Measurements from ENCODE around the gene LRRC7. TPM values are rescaled to one million over a fixed set of nuclear protein-coding genes. Genes with fewer than 3 reads are reported as not detected.
A peak's percentile ranks its signal among the peaks of the same experiment; 100 is the strongest.

LRRC7 gene
- total RNA-seq, 1 donor from 2014 or later = not detected

DNA sequence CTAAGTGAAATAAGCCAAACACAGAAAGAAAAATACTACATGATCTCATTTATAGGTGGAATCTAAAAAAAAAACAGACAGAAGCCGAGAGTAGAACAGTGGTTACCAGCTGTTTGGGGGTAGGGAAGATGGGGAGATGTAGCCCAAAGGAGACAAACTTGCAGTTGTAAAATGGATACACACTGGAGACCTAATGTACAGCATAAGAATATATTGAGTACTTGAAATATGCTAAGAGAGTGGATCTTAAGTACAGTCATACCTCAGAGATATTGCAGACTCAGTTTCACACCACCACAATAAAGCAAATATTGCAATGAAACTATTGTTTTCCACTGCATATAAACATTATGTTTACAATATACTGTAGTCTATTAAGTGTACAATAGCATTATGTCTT, 320.9 kb downstream of the LRRC7 start:
- FAIRE-seq = no peak
- DNase-seq (ENCODE audit: low read depth) = no peak
- TF ChIP-seq, protein P1, sequence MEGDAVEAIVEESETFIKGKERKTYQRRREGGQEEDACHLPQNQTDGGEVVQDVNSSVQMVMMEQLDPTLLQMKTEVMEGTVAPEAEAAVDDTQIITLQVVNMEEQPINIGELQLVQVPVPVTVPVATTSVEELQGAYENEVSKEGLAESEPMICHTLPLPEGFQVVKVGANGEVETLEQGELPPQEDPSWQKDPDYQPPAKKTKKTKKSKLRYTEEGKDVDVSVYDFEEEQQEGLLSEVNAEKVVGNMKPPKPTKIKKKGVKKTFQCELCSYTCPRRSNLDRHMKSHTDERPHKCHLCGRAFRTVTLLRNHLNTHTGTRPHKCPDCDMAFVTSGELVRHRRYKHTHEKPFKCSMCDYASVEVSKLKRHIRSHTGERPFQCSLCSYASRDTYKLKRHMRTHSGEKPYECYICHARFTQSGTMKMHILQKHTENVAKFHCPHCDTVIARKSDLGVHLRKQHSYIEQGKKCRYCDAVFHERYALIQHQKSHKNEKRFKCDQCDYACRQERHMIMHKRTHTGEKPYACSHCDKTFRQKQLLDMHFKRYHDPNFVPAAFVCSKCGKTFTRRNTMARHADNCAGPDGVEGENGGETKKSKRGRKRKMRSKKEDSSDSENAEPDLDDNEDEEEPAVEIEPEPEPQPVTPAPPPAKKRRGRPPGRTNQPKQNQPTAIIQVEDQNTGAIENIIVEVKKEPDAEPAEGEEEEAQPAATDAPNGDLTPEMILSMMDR (IDR thresholded peaks at IDR 0.05; ENCODE audit: insufficient read depth, low read length, severe bottlenecking) = no peak
- H3K4me3 ChIP-seq (ENCODE audit: low read depth, low read length) = no peak overlapping the region
- H3K36me3 ChIP-seq (ENCODE audit: control insufficient read depth, insufficient read depth, low read length) = no peaks in the 10 kb centered on the region
- no peaks in the 10 kb centered on the region for H3K27me3 ChIP-seq (ENCODE audit: control insufficient read depth, insufficient read depth, low read length)

DNA sequence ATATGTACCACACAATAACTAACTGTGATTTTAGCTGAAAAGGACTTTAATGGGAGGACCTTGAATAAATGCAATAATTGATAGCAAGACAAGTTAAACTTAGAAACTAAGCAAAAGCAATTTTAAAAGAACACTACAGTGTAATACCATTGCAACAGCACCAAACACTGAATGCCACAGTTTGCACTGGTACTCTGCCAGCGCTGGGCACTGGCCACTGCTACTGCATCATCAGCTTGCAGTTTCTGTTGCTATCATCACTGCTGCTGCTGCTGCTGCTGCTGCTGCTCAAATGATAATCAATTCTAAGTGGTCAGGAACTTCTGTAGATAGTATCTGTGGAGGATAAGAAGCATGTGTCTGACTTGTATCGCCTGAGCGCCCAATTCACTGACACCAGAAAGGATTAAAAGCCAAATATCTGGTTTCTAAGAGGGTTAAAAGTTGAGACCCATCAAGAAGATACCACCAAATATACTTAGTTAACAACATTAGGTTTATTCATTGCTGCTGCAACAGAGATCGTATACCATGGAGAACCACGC, 330.8 kb downstream of the LRRC7 start:
- TF ChIP-seq, protein P1 (IDR thresholded peaks at IDR 0.05; ENCODE audit: insufficient read depth, low read length, severe bottlenecking) = no peak
- Histone ChIP-seq H3K27me3 (ENCODE audit: control insufficient read depth, insufficient read depth, low read length) (no peaks in the 10 kb centered on the region), H3K36me3 (ENCODE audit: control insufficient read depth, insufficient read depth, low read length) (no peaks in the 10 kb centered on the region), H3K4me3 (ENCODE audit: low read depth, low read length) (no peak overlapping the region)
- FAIRE-seq = no peak
- DNase-seq (ENCODE audit: low read depth) = no peak

DNA sequence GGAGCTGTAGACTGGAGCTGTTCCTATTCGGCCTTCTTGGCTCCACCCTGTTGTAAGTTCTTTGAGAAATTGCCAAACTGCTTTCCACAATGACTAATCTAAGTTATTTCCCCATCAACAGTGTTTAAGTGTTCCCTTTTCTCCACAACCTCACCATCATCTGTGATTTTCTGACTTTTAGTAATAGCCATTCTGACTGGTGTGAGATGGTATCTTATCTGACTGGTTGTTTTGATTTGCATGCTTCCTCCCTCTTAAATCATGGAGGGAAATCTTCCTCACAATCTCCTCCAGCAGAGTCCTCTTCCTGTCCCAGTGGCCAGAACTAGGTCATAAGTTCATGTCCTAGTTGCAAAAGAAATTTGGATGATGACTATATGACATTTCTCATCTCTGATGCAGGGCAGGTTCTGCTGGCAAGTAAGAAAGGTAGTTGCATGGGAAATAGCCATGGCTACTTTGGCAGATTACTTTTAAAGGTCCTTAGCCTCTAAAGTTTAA, 343.6 kb downstream of the LRRC7 start:
- TF ChIP-seq, protein P1 (IDR thresholded peaks at IDR 0.05; ENCODE audit: insufficient read depth, low read length, severe bottlenecking) = no peak
- Histone ChIP-seq H3K36me3 (ENCODE audit: control insufficient read depth, insufficient read depth, low read length) (no peaks in the 10 kb centered on the region), H3K27me3 (ENCODE audit: control insufficient read depth, insufficient read depth, low read length) (no peaks in the 10 kb centered on the region), H3K4me3 (ENCODE audit: low read depth, low read length) (no peak overlapping the region)
- no peak for FAIRE-seq
- peak; percentile 4 for DNase-seq (ENCODE audit: low read depth)

DNA sequence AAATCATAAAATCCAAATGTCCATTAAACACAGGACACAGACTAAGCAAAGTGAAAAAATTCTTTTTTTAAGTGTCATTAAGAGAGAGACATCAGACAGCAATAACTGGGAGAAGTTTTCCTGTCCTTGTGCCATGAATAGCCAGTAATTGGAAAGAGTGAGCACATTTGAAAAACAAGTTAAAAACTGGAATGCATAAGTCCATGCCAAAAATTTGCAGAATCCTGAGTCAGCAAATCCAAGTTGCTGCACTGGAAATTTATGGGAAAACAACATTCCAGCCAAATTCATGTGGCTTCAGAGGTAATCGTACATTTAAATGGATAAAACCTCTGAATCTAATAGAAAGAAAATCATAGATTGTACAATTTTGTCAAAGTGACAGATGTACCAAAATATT, 346.3 kb downstream of the LRRC7 start:
- no peak for FAIRE-seq

DNA sequence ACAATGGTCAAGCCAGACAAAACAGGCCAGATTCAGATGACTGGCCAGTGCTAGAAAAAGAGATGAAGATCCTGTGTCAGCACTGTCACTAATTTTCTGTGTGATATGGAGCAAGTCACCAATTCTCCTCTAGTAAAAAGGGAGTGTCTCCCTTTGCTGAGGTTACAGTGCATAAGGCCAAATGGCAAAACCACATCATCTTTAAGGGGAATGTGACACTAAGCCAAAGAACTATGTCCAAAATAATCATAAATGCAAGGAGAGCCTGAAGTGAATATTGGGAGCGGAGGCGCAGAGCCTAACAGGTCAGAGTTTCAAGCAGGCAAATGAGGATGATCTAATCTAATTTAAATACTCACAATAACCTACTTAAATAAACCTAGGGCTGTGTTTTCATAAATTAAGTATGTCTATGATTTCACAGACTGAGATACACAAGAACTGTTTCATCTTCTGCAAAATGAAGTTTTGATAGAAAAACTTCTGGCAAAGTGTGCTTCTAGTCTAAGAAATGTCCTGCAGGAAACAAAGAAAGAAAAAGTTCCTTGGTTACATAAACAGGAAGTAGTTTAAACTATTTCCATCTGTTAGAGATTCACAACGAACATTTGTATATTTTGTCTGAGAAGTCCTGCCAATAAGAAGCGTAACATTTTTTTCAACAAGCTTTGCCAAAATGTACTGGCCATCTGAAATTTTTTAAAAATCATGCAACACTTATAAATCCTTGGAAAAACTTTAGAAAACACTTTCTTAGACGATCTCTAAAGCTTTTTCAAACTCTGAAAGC, 347.4 kb downstream of the LRRC7 start:
- Histone ChIP-seq H3K27me3 (ENCODE audit: control insufficient read depth, insufficient read depth, low read length) (no peaks in the 10 kb centered on the region), H3K36me3 (ENCODE audit: control insufficient read depth, insufficient read depth, low read length) (no peaks in the 10 kb centered on the region), H3K4me3 (ENCODE audit: low read depth, low read length) (no peak overlapping the region)
- DNase-seq (ENCODE audit: low read depth) = no peak
- FAIRE-seq = no peak
- TF ChIP-seq, protein P1 (IDR thresholded peaks at IDR 0.05; ENCODE audit: insufficient read depth, low read length, severe bottlenecking) = no peak

More for the DNA sequence above, 346.3 kb downstream of the LRRC7 start:
- TF ChIP-seq, protein P1 (IDR thresholded peaks at IDR 0.05; ENCODE audit: insufficient read depth, low read length, severe bottlenecking) = no peak
- DNase-seq (ENCODE audit: low read depth) = no peak
- no peak overlapping the region for H3K4me3 ChIP-seq (ENCODE audit: low read depth, low read length)
- no peaks in the 10 kb centered on the region for H3K27me3 ChIP-seq (ENCODE audit: control insufficient read depth, insufficient read depth, low read length)
- H3K36me3 ChIP-seq (ENCODE audit: control insufficient read depth, insufficient read depth, low read length) = no peaks in the 10 kb centered on the region
